Measurements from ENCODE around the gene RAP1GAP. TPM values are rescaled to one million over a fixed set of nuclear protein-coding genes. Genes with fewer than 3 reads are reported as not detected.

The RAP1GAP gene
- total RNA-seq, 4 donors from 2014 or later = 14.1 to 37.4 (median 28.8) TPM

- no peak overlapping the region for H3K27ac ChIP-seq
- DNase-seq = no peak
- TF ChIP-seq CTCF (IDR thresholded peaks at IDR 0.05) (no peak), EP300 (IDR thresholded peaks at IDR 0.05; ENCODE audit: low read depth) (no peak), POLR2AphosphoS5 (IDR thresholded peaks at IDR 0.05) (no peak), POLR2A (IDR thresholded peaks at IDR 0.05) (no peak)
- H3K36me3 ChIP-seq = no peaks in the 10 kb centered on the region
- H3K4me3 ChIP-seq = no peak overlapping the region
- intact Hi-C loops (cut with DNase I; ENCODE audit: low total_unique reads) = no loop called here
- WGBS, 2 donors (ENCODE audit: low coverage in 1 of 2) = 48% methylated on average over 6 of the region's 6 CpGs; no CpG with 5 or more reads in 1 of the 2 donors
- H3K9me3 ChIP-seq = no peaks in the 10 kb centered on the region
- peaks cover 19 to 31% (median 25%) of the 10 kb centered on the region in 4 donors for H3K4me1 ChIP-seq
- peaks cover 36% of the 10 kb centered on the region for H3K27me3 ChIP-seq
- in situ Hi-C loops (cut with MboI; ENCODE audit: low pct_ligation_motif_present in 1 of 4, low pct_unique_long_range_greater_than_20kb in 1 of 4, low sequenced_read_pairs in 3 of 4) = loop anchor here in 3 of 4 donors (25.0 kb wide), 2 partner anchors 160 to 435 kb away; partner anchors contain the start of gene ALPL (in 3 of the 3)
Observed at GRCh38 chr1:21671915-21672314, 2.8 kb upstream of the RAP1GAP start.

- in situ Hi-C loops (cut with MboI; ENCODE audit: low pct_ligation_motif_present in 1 of 4, low pct_unique_long_range_greater_than_20kb in 1 of 4, low sequenced_read_pairs in 3 of 4) (loop anchor here in 3 of 4 donors (25.0 kb wide), 2 partner anchors 159 to 434 kb away; partner anchors contain the start of gene ALPL (in 3 of the 3)), intact Hi-C loops (cut with DNase I; ENCODE audit: low total_unique reads) (no loop called here)
- no peaks in the 10 kb centered on the region for H3K36me3 ChIP-seq
- H3K4me1 ChIP-seq = peaks cover 19 to 31% (median 25%) of the 10 kb centered on the region in 4 donors
- no peak overlapping the region for H3K27ac ChIP-seq
- no peaks in the 10 kb centered on the region for H3K9me3 ChIP-seq
- WGBS, 2 donors (ENCODE audit: low coverage in 1 of 2) = 75 to 85% methylated on average over 3 to 11 of the region's 11 CpGs
- peaks cover 42% of the 10 kb centered on the region for H3K27me3 ChIP-seq
- no peak for DNase-seq
- no peak for TF ChIP-seq POLR2A (IDR thresholded peaks at IDR 0.05)
- TF ChIP-seq CTCF (IDR thresholded peaks at IDR 0.05) = no peak
- no peak for TF ChIP-seq POLR2AphosphoS5 (IDR thresholded peaks at IDR 0.05)
- no peak for TF ChIP-seq EP300 (IDR thresholded peaks at IDR 0.05; ENCODE audit: low read depth)
- H3K4me3 ChIP-seq = no peak overlapping the region
Observed at GRCh38 chr1:21670956-21671902, 2.1 kb upstream of the RAP1GAP start.

GRCh38 chr1:21670059-21670881 is 1.1 kb upstream of the RAP1GAP start:
- in situ Hi-C loops (cut with MboI; ENCODE audit: low pct_ligation_motif_present in 1 of 4, low pct_unique_long_range_greater_than_20kb in 1 of 4, low sequenced_read_pairs in 3 of 4) = loop anchor here in 3 of 4 donors (25.0 kb wide), 2 partner anchors 158 to 433 kb away; partner anchors contain the start of gene ALPL (in 3 of the 3)

More at GRCh38 chr1:21670059-21670881, 1.1 kb upstream of the RAP1GAP start:
- Histone ChIP-seq H3K4me3 (peak overlapping the region in 1 of 4 donors; percentile 57), H3K36me3 (no peaks in the 10 kb centered on the region), H3K4me1 (peaks cover 19 to 31% (median 25%) of the 10 kb centered on the region in 4 donors), H3K9me3 (no peaks in the 10 kb centered on the region), H3K27ac (no peak overlapping the region), H3K27me3 (peaks cover 52% of the 10 kb centered on the region)
- 55% methylated on average over 16 of the region's 16 CpGs; no CpG with 5 or more reads in 1 of the 2 donors for WGBS, 2 donors (ENCODE audit: low coverage in 1 of 2)
- TF ChIP-seq CTCF (IDR thresholded peaks at IDR 0.05) (no peak), EP300 (IDR thresholded peaks at IDR 0.05; ENCODE audit: low read depth) (no peak)
- intact Hi-C loops (cut with DNase I; ENCODE audit: low total_unique reads) = no loop called here
- no peak for DNase-seq

Measured in transverse colon (tissue), 4 donors.